ENCODE data around the gene CYFIP1. TPM values are rescaled to one million over a fixed set of nuclear protein-coding genes. Genes with fewer than 3 reads are reported as not detected.

Gene CYFIP1
- total and polyA plus RNA-seq, 7 experiments from 2014 or later = 0.40 to 37.8 (median 10.0) TPM

DNA sequence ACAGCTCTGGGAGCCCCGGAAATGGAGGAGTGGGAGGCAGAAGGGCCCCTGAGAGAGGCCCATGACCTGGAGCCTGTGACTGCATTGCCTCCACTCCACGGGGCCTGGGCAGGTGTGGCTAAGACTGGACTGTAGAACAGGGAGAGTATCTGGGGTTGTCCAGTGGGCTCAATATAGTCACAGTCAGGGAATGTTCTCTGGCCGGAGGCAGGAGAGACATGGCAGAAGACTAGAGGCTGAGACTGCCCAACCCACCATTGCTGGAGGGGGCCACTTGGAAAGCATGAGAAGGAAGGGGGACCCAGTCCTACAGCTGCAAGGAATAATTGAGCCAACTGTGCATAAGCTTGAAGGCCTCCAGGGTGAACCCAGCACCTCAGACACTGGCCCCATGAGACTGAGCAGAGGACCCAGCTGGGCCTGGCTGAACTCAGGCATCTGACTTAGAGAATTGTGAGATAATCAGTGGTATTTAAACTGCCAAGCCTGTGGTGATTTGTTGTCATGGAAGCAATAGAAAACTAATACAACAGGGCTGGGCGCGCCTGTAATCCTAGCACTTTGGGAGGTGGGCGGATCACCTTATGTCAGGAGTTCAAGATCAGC, 108.6 kb downstream of the CYFIP1 start:
- ChIA-PET POLR2A (no interaction called here), CTCF (no interaction called here)
- no peak for ATAC-seq
- no peak overlapping the region for H3K4me3 ChIP-seq (ENCODE audit: low read length)
- intact Hi-C loops (cut with micrococcal nuclease) = no loop called here
- Mint-ChIP-seq H3K9me3 (peaks cover 0 to 2% (median 0%) of the 10 kb centered on the region in 11 donors), H3K27me3 (no peaks in the 10 kb centered on the region), H3K36me3 (peaks cover 5 to 22% (median 10%) of the 10 kb centered on the region in 5 donors), H3K4me3 (no peak overlapping the region), H3K27ac (peak overlapping the region in 1 of 9 donors; percentile 8), H3K4me1 (peaks cover 0 to 6% (median 0%) of the 10 kb centered on the region in 7 donors)
- no peaks in the 10 kb centered on the region for H3K9me3 ChIP-seq (ENCODE audit: control insufficient read depth in 2 of 3, low read length in 3 of 3)
- no peak overlapping the region for H3K27ac ChIP-seq (ENCODE audit: low read depth, low read length)
- H3K27me3 ChIP-seq (ENCODE audit: control insufficient read depth in 2 of 2, insufficient read depth in 2 of 2, low read length in 2 of 2) = no peaks in the 10 kb centered on the region
- no peak for DNase-seq
- H3K4me1 ChIP-seq (ENCODE audit: control insufficient read depth in 2 of 2, insufficient read depth in 2 of 2, low read length in 2 of 2) = no peaks in the 10 kb centered on the region
- peaks cover 0 to 24% (median 11%) of the 10 kb centered on the region in 3 experiments for H3K36me3 ChIP-seq (ENCODE audit: control insufficient read depth in 2 of 3, insufficient read depth in 3 of 3, low read length in 3 of 3)

DNA sequence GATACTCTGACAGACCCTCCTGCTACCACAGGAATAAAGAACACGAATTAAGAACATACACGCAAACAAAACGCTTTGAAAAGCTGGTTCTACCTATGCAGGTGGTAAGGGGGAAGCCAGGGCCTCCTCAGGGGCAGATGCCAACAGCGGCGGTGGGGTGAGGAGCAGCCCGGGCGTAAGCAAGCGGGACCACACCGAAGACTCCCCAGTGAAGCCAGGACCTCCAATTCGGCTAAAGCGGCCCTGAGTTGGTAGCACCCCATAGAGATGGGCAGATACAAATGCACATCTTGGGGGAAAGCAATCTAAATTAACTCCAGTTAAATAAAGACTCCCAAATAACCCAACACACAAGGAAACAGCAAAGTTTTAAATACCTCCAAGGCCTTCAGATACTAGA, 109.3 kb downstream of the CYFIP1 start:
- H3K4me1 Mint-ChIP-seq = peaks cover 0 to 10% (median 0%) of the 10 kb centered on the region in 7 donors
- H3K4me3 Mint-ChIP-seq = no peak overlapping the region
- H3K27me3 Mint-ChIP-seq = no peaks in the 10 kb centered on the region
- no peak overlapping the region for H3K27ac ChIP-seq (ENCODE audit: low read depth, low read length)
- POLR2A ChIA-PET = no interaction called here
- no peaks in the 10 kb centered on the region for H3K9me3 ChIP-seq (ENCODE audit: control insufficient read depth in 2 of 3, low read length in 3 of 3)
- no peaks in the 10 kb centered on the region for H3K27me3 ChIP-seq (ENCODE audit: control insufficient read depth in 2 of 2, insufficient read depth in 2 of 2, low read length in 2 of 2)
- H3K4me1 ChIP-seq (ENCODE audit: control insufficient read depth in 2 of 2, insufficient read depth in 2 of 2, low read length in 2 of 2) = no peaks in the 10 kb centered on the region
- CTCF ChIA-PET = no interaction called here
- peak overlapping the region in 1 of 9 donors; percentile 8 for H3K27ac Mint-ChIP-seq
- peaks cover 10 to 30% (median 14%) of the 10 kb centered on the region in 5 donors for H3K36me3 Mint-ChIP-seq
- peaks cover 0 to 32% (median 11%) of the 10 kb centered on the region in 3 experiments for H3K36me3 ChIP-seq (ENCODE audit: control insufficient read depth in 2 of 3, insufficient read depth in 3 of 3, low read length in 3 of 3)
- no peak overlapping the region for H3K4me3 ChIP-seq (ENCODE audit: low read length)
- H3K9me3 Mint-ChIP-seq = peaks cover 0 to 1% (median 0%) of the 10 kb centered on the region in 11 donors
- intact Hi-C loops (cut with micrococcal nuclease) = no loop called here
- no peak for ATAC-seq
- no peak for DNase-seq

DNA sequence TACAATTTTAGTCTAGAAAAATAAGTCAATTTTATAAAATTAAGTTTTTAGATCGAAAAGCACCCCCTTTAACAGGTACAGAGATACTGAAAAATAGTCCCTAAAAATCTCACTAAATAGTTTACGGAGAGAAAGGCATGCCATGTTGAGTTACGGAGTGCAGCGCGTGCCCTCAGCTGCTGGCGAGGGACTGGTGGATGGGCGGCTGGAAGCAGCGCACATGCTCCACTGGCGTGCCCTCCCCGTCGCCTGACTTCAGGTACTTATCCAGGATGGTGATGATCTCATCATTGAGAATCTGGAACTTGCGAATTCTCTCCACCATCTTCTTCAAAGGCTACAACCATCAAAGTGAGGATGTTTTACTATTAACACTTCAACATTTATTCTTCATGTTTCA, 110.3 kb downstream of the CYFIP1 start:
- Histone ChIP-seq H3K36me3 (ENCODE audit: control insufficient read depth in 2 of 3, insufficient read depth in 3 of 3, low read length in 3 of 3) (peaks cover 0 to 39% (median 11%) of the 10 kb centered on the region in 3 experiments), H3K27ac (ENCODE audit: low read depth, low read length) (no peak overlapping the region), H3K9me3 (ENCODE audit: control insufficient read depth in 2 of 3, low read length in 3 of 3) (no peaks in the 10 kb centered on the region), H3K4me1 (ENCODE audit: control insufficient read depth in 2 of 2, insufficient read depth in 2 of 2, low read length in 2 of 2) (no peaks in the 10 kb centered on the region), H3K4me3 (ENCODE audit: low read length) (no peak overlapping the region), H3K27me3 (ENCODE audit: control insufficient read depth in 2 of 2, insufficient read depth in 2 of 2, low read length in 2 of 2) (no peaks in the 10 kb centered on the region)
- Mint-ChIP-seq H3K4me3 (no peak overlapping the region), H3K27ac (no peak overlapping the region), H3K9me3 (peaks cover 0 to 1% (median 0%) of the 10 kb centered on the region in 11 donors), H3K4me1 (peaks cover 0 to 11% (median 0%) of the 10 kb centered on the region in 7 donors), H3K27me3 (no peaks in the 10 kb centered on the region), H3K36me3 (peaks cover 12 to 31% (median 16%) of the 10 kb centered on the region in 5 donors)
- intact Hi-C loops (cut with micrococcal nuclease) = no loop called here
- POLR2A ChIA-PET = interaction anchor here (0.7 kb wide), 1 partner anchor 36 kb away, joined by 3 read pairs; no protein-coding TSS in a partner anchor
- ATAC-seq = no peak
- DNase-seq = no peak
- CTCF ChIA-PET = no interaction called here

DNA sequence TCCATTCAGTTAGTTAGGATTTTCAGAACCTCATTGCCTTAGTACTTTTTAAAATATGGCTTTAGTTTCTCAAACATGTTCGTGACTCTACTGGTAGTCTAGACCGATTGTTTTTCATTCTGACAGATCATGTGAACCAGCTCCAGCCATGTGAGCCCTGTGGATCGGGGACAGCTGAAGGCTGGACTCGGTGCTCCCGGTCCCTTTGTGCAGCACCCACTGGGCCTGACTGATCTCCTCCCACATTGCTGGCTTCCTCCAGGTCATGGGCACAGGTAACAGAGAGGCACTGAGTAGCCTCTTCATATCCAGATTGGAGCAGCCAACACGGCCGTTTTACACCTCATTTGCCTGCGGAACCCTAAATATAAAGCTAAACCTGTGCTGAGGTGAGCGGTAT, 111.2 kb downstream of the CYFIP1 start:
- Histone ChIP-seq H3K4me3 (ENCODE audit: low read length) (no peak overlapping the region), H3K4me1 (ENCODE audit: control insufficient read depth in 2 of 2, insufficient read depth in 2 of 2, low read length in 2 of 2) (no peaks in the 10 kb centered on the region), H3K27me3 (ENCODE audit: control insufficient read depth in 2 of 2, insufficient read depth in 2 of 2, low read length in 2 of 2) (no peaks in the 10 kb centered on the region), H3K27ac (ENCODE audit: low read depth, low read length) (no peak overlapping the region), H3K36me3 (ENCODE audit: control insufficient read depth in 2 of 3, insufficient read depth in 3 of 3, low read length in 3 of 3) (peaks cover 4 to 39% (median 11%) of the 10 kb centered on the region in 3 experiments), H3K9me3 (ENCODE audit: control insufficient read depth in 2 of 3, low read length in 3 of 3) (no peaks in the 10 kb centered on the region)
- peaks cover 12 to 38% (median 20%) of the 10 kb centered on the region in 5 donors for H3K36me3 Mint-ChIP-seq
- intact Hi-C loops (cut with micrococcal nuclease) = no loop called here
- H3K4me1 Mint-ChIP-seq = peaks cover 0 to 11% (median 0%) of the 10 kb centered on the region in 7 donors
- peak overlapping the region in 1 of 9 donors; percentile 26 for H3K27ac Mint-ChIP-seq
- H3K9me3 Mint-ChIP-seq = peaks cover 0 to 1% (median 0%) of the 10 kb centered on the region in 11 donors
- ATAC-seq (no peak), DNase-seq (no peak)
- ChIA-PET POLR2A (interaction anchor here (0.7 kb wide), 1 partner anchor 37 kb away, joined by 3 read pairs; no protein-coding TSS in a partner anchor), CTCF (no interaction called here)
- H3K27me3 Mint-ChIP-seq = no peaks in the 10 kb centered on the region
- no peak overlapping the region for H3K4me3 Mint-ChIP-seq

DNA sequence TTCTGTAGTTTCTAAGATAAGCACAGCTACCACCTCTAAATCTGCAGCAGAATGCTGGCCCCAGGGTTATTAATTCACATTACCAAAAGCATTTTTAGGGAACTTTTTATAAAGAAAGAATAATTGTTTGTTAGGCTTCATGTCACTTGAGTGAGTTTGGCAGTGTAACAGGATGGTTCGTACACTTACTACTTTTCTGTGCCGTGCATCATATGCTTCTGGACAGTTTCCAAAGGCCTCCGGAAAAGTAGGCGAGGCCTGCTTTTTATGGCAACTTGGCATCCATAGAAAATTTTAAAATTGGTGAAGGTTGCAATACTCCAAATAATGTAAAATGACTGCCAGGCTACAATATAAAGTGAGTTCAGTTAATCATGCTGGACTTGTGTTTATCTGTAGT, 111.7 kb downstream of the CYFIP1 start:
- CTCF ChIA-PET = no interaction called here
- H3K27ac Mint-ChIP-seq = peak overlapping the region in 1 of 9 donors; percentile 26
- POLR2A ChIA-PET = no interaction called here

DNA sequence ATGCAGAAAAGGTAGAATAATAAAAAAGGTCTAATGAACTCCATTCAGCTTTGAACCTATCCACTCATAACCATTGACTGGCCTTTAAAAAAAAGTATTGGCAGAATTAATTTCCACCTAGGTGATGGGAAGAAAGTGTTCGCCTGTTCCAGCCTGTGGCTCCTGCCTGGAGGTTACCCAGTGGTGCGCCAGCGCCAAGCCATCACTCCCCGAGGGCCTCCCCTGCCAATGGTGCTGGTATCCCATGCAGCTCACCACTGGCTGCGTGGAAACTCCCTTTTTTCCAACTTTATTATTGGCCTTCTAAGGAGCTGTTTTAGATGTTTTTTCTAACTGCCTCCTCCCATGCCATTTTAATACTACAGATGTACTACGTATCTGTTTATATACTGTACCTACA, 112.3 kb downstream of the CYFIP1 start:
- peaks cover 0 to 1% (median 0%) of the 10 kb centered on the region in 11 donors for H3K9me3 Mint-ChIP-seq
- intact Hi-C loops (cut with micrococcal nuclease) = no loop called here
- POLR2A ChIA-PET = no interaction called here

More for the DNA sequence above, 111.7 kb downstream of the CYFIP1 start:
- peaks cover 0 to 1% (median 0%) of the 10 kb centered on the region in 11 donors for H3K9me3 Mint-ChIP-seq
- intact Hi-C loops (cut with micrococcal nuclease) = no loop called here
- H3K27me3 Mint-ChIP-seq = no peaks in the 10 kb centered on the region
- H3K27me3 ChIP-seq (ENCODE audit: control insufficient read depth in 2 of 2, insufficient read depth in 2 of 2, low read length in 2 of 2) = no peaks in the 10 kb centered on the region
- peaks cover 0 to 11% (median 1%) of the 10 kb centered on the region in 7 donors for H3K4me1 Mint-ChIP-seq
- H3K4me1 ChIP-seq (ENCODE audit: control insufficient read depth in 2 of 2, insufficient read depth in 2 of 2, low read length in 2 of 2) = no peaks in the 10 kb centered on the region
- ATAC-seq (no peak), DNase-seq (no peak)
- peaks cover 4 to 43% (median 11%) of the 10 kb centered on the region in 3 experiments for H3K36me3 ChIP-seq (ENCODE audit: control insufficient read depth in 2 of 3, insufficient read depth in 3 of 3, low read length in 3 of 3)
- no peak overlapping the region for H3K4me3 ChIP-seq (ENCODE audit: low read length)
- peaks cover 12 to 41% (median 22%) of the 10 kb centered on the region in 5 donors for H3K36me3 Mint-ChIP-seq
- H3K4me3 Mint-ChIP-seq = no peak overlapping the region
- no peaks in the 10 kb centered on the region for H3K9me3 ChIP-seq (ENCODE audit: control insufficient read depth in 2 of 3, low read length in 3 of 3)
- H3K27ac ChIP-seq (ENCODE audit: low read depth, low read length) = no peak overlapping the region

DNA sequence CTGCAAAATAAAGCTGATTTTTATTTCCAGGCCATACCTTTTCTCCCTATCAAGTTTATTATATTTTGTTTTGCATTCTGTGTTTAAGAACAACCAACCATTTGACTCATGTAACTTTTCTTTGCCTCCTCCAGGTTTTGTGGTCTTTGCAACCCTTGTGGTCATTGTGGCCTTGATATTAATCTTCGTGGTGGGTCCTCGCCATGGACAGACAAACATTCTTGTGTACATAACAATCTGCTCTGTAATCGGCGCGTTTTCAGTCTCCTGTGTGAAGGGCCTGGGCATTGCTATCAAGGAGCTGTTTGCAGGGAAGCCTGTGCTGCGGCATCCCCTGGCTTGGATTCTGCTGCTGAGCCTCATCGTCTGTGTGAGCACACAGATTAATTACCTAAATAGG, 114.1 kb downstream of the CYFIP1 start:
- H3K36me3 ChIP-seq (ENCODE audit: control insufficient read depth in 2 of 3, insufficient read depth in 3 of 3, low read length in 3 of 3) = peaks cover 4 to 54% (median 18%) of the 10 kb centered on the region in 3 experiments
- intact Hi-C loops (cut with micrococcal nuclease) = no loop called here
- peaks cover 11 to 51% (median 28%) of the 10 kb centered on the region in 5 donors for H3K36me3 Mint-ChIP-seq
- H3K9me3 ChIP-seq (ENCODE audit: control insufficient read depth in 2 of 3, low read length in 3 of 3) = no peaks in the 10 kb centered on the region
- H3K27ac Mint-ChIP-seq = peak overlapping the region in 3 of 9 donors; percentile 10 to 72 (median 55)
- H3K27me3 ChIP-seq (ENCODE audit: control insufficient read depth in 2 of 2, insufficient read depth in 2 of 2, low read length in 2 of 2) = no peaks in the 10 kb centered on the region
- H3K4me1 ChIP-seq (ENCODE audit: control insufficient read depth in 2 of 2, insufficient read depth in 2 of 2, low read length in 2 of 2) = no peaks in the 10 kb centered on the region
- DNase-seq = no peak
- no peak overlapping the region for H3K4me3 Mint-ChIP-seq
- H3K4me3 ChIP-seq (ENCODE audit: low read length) = no peak overlapping the region
- peaks cover 5 to 14% (median 6%) of the 10 kb centered on the region in 7 donors for H3K4me1 Mint-ChIP-seq
- no peaks in the 10 kb centered on the region for H3K9me3 Mint-ChIP-seq
- H3K27ac ChIP-seq (ENCODE audit: low read depth, low read length) = no peak overlapping the region
- no peak for ATAC-seq
- H3K27me3 Mint-ChIP-seq = no peaks in the 10 kb centered on the region
- POLR2A ChIA-PET = no interaction called here
- CTCF ChIA-PET = no interaction called here

More for the DNA sequence above, 112.3 kb downstream of the CYFIP1 start:
- DNase-seq (no peak), ATAC-seq (no peak)
- Histone ChIP-seq H3K36me3 (ENCODE audit: control insufficient read depth in 2 of 3, insufficient read depth in 3 of 3, low read length in 3 of 3) (peaks cover 4 to 47% (median 11%) of the 10 kb centered on the region in 3 experiments), H3K9me3 (ENCODE audit: control insufficient read depth in 2 of 3, low read length in 3 of 3) (no peaks in the 10 kb centered on the region), H3K4me1 (ENCODE audit: control insufficient read depth in 2 of 2, insufficient read depth in 2 of 2, low read length in 2 of 2) (no peaks in the 10 kb centered on the region), H3K27me3 (ENCODE audit: control insufficient read depth in 2 of 2, insufficient read depth in 2 of 2, low read length in 2 of 2) (no peaks in the 10 kb centered on the region), H3K4me3 (ENCODE audit: low read length) (no peak overlapping the region), H3K27ac (ENCODE audit: low read depth, low read length) (no peak overlapping the region)
- no peak overlapping the region for H3K27ac Mint-ChIP-seq
- peaks cover 12 to 41% (median 25%) of the 10 kb centered on the region in 5 donors for H3K36me3 Mint-ChIP-seq
- CTCF ChIA-PET = no interaction called here
- no peaks in the 10 kb centered on the region for H3K27me3 Mint-ChIP-seq
- H3K4me3 Mint-ChIP-seq = no peak overlapping the region
- peaks cover 0 to 11% (median 3%) of the 10 kb centered on the region in 7 donors for H3K4me1 Mint-ChIP-seq

Measured in naive thymus-derived CD4-positive, alpha-beta T cell (primary cell).